Aorta (tissue), 5 donors: Measurements from ENCODE around the gene HCN2. TPM values are rescaled to one million over a fixed set of nuclear protein-coding genes. Genes with fewer than 3 reads are reported as not detected.

ENCODE experiments used
- ATAC-seq: fragments of 200-7000 bp; cut with Tn5 transposase; one replicate; pipeline ENCODE4 v1.9.1; 2022; ENCODE audit warnings: moderate library complexity; ENCODE audit not compliant: low FRiP score
- DNase-seq, 2 donors: peaks; one replicate each; pipeline ENCODE4 v3.0.0-alpha.2; 2020
- H3K27ac ChIP-seq, 2 donors: one replicate each; pipeline ENCODE4 v1.5.1; 2013; ENCODE audit warnings: low read length in 2 of 2, mild to moderate bottlenecking in 2 of 2, moderate library complexity in 2 of 2, control low read depth in 1 of 2, inconsistent platforms in 1 of 2, low read depth in 1 of 2
- H3K27me3 ChIP-seq, 2 donors: one replicate each; pipeline ENCODE4 v1.6.1; 2013; ENCODE audit warnings: control low read depth in 1 of 2, low read length in 1 of 2, mild to moderate bottlenecking in 1 of 2, moderate library complexity in 1 of 2; ENCODE audit not compliant: insufficient read depth in 2 of 2, control insufficient read depth in 1 of 2
- H3K36me3 ChIP-seq, 2 donors: one replicate each; pipeline ENCODE4 v1.6.1; 2013; ENCODE audit warnings: control low read depth in 1 of 2, low read length in 1 of 2, mild to moderate bottlenecking in 1 of 2; ENCODE audit not compliant: insufficient read depth in 2 of 2, control insufficient read depth in 1 of 2
- H3K4me1 ChIP-seq, 2 donors: one replicate each; pipeline ENCODE4 v1.6.1; 2013; ENCODE audit warnings: low read length in 2 of 2, control low read depth in 1 of 2, mild to moderate bottlenecking in 1 of 2, moderate library complexity in 1 of 2; ENCODE audit not compliant: insufficient read depth in 2 of 2, control insufficient read depth in 1 of 2
- H3K4me3 ChIP-seq, 2 donors: one replicate each; pipeline ENCODE4 v1.5.1; 2013; ENCODE audit warnings: low read length in 2 of 2, control low read depth in 1 of 2, mild to moderate bottlenecking in 1 of 2
- H3K9me3 ChIP-seq: one replicate; pipeline ENCODE4 v1.6.1; 2013; ENCODE audit warnings: mild to moderate bottlenecking, low read length; ENCODE audit not compliant: control insufficient read depth
- WGBS, 2 donors: extraction: QIAGEN DNeasy Blood & Tissue Kit; methylation state at CpG; one replicate each; pipeline ENCODE4 v1.1.7; 2013; 5-methylcytosine and 5-hydroxymethylcytosine counted together
- intact Hi-C, 2 donors: fragments of 100-400 bp; cut with DNase I; formaldehyde crosslinking; loops; one replicate each; pipeline versions ENCODE4 v1.14.2 to v1.15.0; 2022
- polyA plus RNA-seq, 2 donors: library from polyadenylated mRNA; stranded (reverse); fragments of 200-250 nt; gene quantifications; one replicate each; pipeline ENCODE4 v1.2.3, GENCODE V29; 2013
- total RNA-seq, 2 donors: library from RNA; stranded (reverse); fragmentation: NEBNext Ultra II Directional; extraction: Animal tissue kit (Norgen Biotek cat#: 25700); gene quantifications; one replicate each; pipeline ENCODE4 v1.2.1, GENCODE V29; 2021
- donor health status: healthy with polysubstance abuse.
- donor health status: Bipolar disorder and iron deficiency.
- donor health status: DM: no; HTN: no; CAD: no.
- donor health status: DM: no; HTN: no; CAD: no.
- donor health status: DM: yes; HTN: yes; CAD: no.

HCN2 gene
- total and polyA plus RNA-seq, 4 donors: 0.08 to 0.30 (median 0.16) TPM

DNA sequence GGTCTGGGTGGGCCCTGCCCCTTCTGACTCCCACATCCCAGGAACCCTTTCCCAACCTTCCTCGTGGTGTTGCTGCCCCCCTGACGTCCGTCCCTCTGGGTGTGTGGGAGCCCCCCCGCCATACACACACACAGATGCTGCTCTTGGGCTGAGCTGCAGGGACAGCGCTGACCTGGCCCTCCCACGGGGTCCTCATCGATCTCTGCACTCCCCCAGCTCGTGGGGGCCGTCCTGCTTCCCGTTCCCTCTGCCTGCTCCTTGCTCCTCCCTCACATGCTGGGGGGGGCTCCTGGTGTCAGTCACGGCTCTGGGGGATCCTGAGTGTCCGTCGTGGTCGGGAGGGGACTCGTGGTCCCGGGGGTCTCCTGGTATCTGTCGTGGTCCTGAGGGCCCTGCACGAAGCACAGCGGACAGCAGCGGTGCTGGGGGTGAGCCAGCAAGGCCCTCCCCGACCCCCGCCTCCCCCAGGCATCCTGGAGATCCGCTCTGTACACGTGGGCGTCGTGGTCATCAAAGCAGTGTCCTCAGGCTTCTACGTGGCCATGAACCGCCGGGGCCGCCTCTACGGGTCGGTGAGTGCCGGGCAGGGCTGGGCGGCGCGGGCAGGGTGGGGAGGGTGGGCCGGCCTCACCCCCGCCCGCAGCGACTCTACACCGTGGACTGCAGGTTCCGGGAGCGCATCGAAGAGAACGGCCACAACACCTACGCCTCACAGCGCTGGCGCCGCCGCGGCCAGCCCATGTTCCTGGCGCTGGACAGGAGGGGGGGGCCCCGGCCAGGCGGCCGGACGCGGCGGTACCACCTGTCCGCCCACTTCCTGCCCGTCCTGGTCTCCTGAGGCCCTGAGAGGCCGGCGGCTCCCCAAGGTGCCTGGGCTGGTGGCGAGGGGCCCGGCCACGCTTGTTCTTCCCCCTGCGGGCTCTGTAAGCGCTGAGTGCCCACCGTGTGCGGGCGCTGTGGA lies 53.4 kb downstream of the HCN2 start:
- WGBS, 2 donors: 87 to 88% methylated on average over 57 to 70 of the region's 70 CpGs
- H3K27me3 ChIP-seq: no peaks in the 10 kb centered on the region
- intact Hi-C loops: no loop called here
- ATAC-seq: no peak
- no peak overlapping the region for H3K4me3 ChIP-seq
- no peaks in the 10 kb centered on the region for H3K9me3 ChIP-seq
- no peak overlapping the region for H3K27ac ChIP-seq
- H3K36me3 ChIP-seq: peaks cover 2 to 5% of the 10 kb centered on the region in 2 donors
- H3K4me1 ChIP-seq: no peaks in the 10 kb centered on the region
- no peak for DNase-seq

DNA sequence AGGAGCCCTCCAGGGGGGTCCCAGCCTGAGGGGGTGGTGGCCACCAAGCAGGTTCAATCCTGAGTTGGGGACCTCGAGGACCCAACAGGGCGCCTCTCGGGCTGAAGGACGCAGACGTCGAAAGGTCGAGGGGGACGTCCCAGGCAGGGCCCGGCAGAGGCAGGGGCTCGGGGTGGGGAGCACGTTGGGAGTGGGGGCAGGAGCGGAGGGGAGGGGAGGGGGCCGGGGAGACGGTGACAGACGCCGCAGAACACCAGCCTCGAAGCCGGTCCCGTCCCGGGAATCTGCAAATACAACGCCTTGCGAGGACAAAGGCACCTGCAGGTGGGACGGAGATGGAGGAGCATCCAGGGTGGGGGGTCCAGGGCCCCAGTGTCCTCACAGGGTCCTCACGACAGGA lies 54.1 kb downstream of the HCN2 start:
- intact Hi-C loops: no loop called here
- Histone ChIP-seq H3K4me1 (no peaks in the 10 kb centered on the region), H3K36me3 (peaks cover 2 to 5% of the 10 kb centered on the region in 2 donors), H3K9me3 (no peaks in the 10 kb centered on the region), H3K27ac (no peak overlapping the region), H3K4me3 (no peak overlapping the region), H3K27me3 (no peaks in the 10 kb centered on the region)
- ATAC-seq (no peak), DNase-seq (no peak)
- WGBS, 2 donors: 90 to 92% methylated on average over 21 to 24 of the region's 24 CpGs

DNA sequence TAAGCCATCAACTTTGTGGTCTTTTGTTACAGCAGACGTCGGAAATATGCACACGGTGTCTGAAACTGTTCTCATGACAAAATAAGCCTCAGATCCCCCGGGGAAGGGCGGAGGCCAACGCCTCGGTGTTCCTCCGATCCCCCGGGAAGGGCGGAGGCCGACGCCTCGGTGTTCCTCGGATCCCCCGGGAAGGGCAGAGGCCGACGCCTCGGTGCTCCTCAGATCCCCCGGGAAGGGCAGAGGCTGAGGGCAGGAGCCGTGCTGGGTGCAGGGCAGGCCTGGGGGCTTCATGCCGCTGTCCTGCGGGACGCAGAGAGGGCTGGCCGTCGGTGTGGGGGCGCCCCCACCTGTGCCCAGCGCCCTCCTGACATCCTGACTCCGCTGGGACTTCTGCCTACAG lies 54.7 kb downstream of the HCN2 start:
- Histone ChIP-seq H3K9me3 (no peaks in the 10 kb centered on the region), H3K4me1 (no peaks in the 10 kb centered on the region), H3K27me3 (no peaks in the 10 kb centered on the region), H3K4me3 (no peak overlapping the region), H3K27ac (no peak overlapping the region), H3K36me3 (peaks cover 2 to 5% of the 10 kb centered on the region in 2 donors)
- ATAC-seq (no peak), DNase-seq (no peak)
- intact Hi-C loops: no loop called here
- 76 to 77% methylated on average over 27 to 28 of the region's 28 CpGs for WGBS, 2 donors

DNA sequence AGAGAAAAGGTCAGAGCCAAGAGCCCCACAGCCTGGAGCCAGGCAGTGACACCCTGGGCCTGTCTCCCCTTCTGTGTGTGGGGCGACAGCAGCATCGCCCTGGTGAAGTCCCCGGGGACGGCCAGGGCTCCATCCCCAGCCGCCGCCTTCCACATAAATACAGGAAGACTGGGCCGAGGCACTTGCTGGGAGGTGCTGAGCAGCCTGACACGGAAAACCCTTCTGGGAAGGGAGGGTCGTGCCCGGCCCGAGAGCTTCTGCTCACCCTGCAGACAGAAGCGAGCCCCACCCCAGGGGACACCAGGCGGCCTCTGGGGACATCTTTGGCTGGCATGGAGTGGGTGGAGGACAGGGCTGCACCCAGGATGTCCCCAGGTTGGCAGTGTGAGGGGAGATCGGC lies 55.1 kb downstream of the HCN2 start:
- no peak for ATAC-seq
- H3K36me3 ChIP-seq: peaks cover 2 to 5% of the 10 kb centered on the region in 2 donors

DNA sequence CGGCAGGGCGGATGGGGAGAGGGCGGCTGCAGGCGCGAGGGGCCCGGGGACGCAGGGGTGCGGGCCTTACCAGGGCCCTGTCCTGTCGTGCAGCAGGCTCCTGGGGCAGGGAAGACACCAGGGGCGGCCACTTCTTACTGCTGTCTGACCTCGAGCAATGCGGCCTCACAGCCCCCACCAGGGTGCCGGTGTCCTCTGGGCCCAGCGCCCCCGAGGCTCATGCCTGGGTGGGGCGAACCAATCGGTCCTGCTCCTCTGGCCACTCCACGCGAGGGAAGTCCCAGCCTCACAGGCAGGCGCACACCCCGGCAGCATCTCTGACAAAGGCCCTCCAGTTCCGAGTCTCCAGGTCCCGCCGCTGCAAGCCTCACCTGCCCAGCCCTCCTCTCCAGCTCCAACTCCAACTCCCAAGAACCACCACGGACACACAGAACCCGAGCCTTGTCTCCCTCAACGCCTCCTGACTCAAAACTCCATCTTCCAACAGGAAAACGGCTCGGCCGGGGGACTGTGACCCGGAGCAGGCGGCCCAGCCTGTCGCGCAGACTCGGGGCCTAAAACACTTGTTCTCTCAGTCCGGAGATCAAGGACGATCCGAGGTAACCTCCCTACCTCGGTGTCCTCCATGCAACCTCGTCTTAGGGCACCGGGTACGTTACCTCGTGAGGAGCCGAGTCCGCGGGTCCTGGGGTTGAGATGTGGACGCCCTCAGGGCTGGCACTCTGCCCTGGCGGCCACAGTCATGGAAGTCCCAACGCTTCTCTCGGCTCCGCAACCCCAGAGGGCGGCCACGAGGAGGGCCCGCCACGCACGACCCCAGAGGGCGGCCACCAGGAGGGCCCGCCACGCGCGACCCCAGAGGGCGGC lies 56.5 kb downstream of the HCN2 start:
- intact Hi-C loops: no loop called here
- Histone ChIP-seq H3K36me3 (peaks cover 2 to 5% of the 10 kb centered on the region in 2 donors), H3K4me1 (no peaks in the 10 kb centered on the region), H3K27me3 (no peaks in the 10 kb centered on the region), H3K27ac (no peak overlapping the region), H3K4me3 (no peak overlapping the region), H3K9me3 (no peaks in the 10 kb centered on the region)
- no peak for ATAC-seq
- WGBS, 2 donors: 93 to 94% methylated on average over 54 to 62 of the region's 62 CpGs
- DNase-seq: peak in 1 of 2 donors; percentile 75

More for the DNA sequence above, 55.1 kb downstream of the HCN2 start:
- no peaks in the 10 kb centered on the region for H3K9me3 ChIP-seq
- WGBS, 2 donors: 82 to 86% methylated on average over 13 to 14 of the region's 14 CpGs
- no peaks in the 10 kb centered on the region for H3K4me1 ChIP-seq
- DNase-seq: no peak
- no peak overlapping the region for H3K27ac ChIP-seq
- H3K4me3 ChIP-seq: no peak overlapping the region
- no peaks in the 10 kb centered on the region for H3K27me3 ChIP-seq
- intact Hi-C loops: no loop called here

DNA sequence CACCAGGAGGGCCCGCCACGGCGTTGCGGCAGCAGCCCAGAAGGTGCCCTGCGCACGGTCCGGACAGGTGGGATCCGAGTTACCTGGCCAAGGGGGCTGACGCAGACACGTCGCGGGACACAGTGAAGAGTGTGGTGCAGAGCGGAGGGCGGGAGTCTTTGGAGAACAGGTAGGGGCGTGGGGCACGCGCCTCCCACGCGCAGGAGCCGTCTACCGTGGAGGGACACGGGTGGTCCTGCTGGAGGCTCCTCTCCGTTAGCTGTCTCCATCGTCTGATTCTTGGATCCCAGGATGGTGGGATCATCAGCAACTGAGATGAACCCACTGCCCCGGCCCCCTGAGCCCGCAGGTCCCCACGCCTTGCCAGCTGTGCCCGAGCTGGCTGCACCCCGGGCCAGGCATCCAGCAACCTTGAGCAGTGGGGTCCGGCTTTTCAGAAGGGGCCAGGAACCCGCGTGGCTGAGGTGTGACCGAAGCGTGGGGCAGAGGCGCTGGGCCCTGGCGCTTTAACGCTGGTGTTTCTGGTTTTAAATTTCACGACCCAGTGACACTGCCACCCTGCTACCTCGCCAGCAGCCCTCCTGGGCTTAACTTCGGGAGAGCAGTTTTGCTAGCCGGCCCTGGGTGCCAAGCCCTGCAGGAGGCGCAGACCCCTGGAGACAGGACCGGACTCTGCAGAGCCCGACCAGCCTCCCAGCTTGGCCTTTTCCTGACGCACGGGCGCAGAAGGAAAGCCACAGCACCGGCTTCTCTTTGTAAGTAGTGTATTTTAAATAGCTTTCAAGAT lies 57.3 kb downstream of the HCN2 start:
- Histone ChIP-seq H3K9me3 (no peaks in the 10 kb centered on the region), H3K27ac (no peak overlapping the region), H3K4me1 (no peaks in the 10 kb centered on the region), H3K4me3 (no peak overlapping the region), H3K27me3 (no peaks in the 10 kb centered on the region), H3K36me3 (peaks cover 4 to 5% of the 10 kb centered on the region in 2 donors)
- ATAC-seq (no peak), DNase-seq (no peak)
- WGBS, 2 donors: 93% methylated on average over 48 of the region's 48 CpGs
- intact Hi-C loops: no loop called here

DNA sequence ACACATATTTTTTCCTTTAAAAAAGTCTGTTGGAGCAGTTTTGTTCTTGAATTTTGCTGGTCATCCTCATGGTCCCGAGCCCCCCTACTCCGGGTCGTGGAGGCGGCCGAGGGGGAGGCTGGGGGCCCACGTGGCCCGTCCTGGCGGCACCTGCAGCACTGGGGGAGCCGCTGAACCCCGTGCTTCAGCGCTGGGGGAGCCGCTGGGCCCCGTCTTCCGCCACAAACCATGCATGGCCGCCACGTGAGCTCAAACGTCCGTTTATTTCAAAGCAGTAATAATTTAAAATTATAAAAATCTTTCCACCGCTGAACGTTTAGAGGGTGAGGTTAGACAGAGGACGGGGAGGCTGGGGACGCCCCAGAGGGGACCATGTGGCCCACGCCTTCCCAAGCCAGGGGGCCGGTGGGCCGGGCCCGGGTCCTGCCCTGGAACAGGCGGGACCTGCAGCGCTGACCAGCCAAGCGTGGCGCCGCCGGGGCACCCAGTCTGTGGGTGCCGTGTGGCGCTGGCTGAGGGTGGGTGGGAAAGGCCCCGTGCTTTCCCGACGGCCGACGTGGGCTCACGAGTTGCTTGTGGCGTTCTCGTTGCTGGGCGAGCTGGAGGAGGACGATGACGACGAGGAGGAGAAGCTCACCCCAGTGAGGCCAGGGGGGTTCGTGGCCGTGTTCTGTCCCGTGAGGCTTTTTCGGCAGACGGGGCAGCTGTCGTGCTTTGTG lies 58.0 kb downstream of the HCN2 start:
- no peak for ATAC-seq
- H3K9me3 ChIP-seq: no peaks in the 10 kb centered on the region
- 91 to 92% methylated on average over 50 to 52 of the region's 52 CpGs for WGBS, 2 donors
- no peaks in the 10 kb centered on the region for H3K27me3 ChIP-seq
- H3K36me3 ChIP-seq: peaks cover 4 to 5% of the 10 kb centered on the region in 2 donors
- no peaks in the 10 kb centered on the region for H3K4me1 ChIP-seq
- no peak overlapping the region for H3K4me3 ChIP-seq
- no peak overlapping the region for H3K27ac ChIP-seq
- DNase-seq: no peak
- intact Hi-C loops: no loop called here

DNA sequence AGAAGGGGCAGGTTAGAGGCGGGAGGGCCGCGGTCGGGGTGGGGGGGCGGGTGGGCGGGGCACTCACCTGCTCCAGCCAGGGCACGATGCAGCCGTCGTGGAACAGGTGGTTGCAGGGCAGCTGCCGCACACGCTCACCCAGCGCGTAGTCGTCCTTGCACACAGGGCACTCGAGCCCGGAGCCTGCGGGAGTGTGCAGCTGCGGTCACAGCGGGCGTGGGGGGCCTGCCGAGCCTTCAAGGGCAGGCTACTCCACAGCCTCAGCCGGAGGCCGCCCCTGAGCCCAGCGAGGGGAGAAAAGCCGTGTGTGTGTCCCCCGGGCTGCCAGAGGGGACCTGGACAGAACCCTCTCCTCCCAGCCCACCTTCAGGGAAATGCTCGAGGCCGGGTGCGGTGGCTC lies 58.6 kb downstream of the HCN2 start:
- 93% methylated on average over 29 of the region's 29 CpGs for WGBS, 2 donors
- no peaks in the 10 kb centered on the region for H3K9me3 ChIP-seq
- peaks cover 4 to 5% of the 10 kb centered on the region in 2 donors for H3K36me3 ChIP-seq
- no peaks in the 10 kb centered on the region for H3K27me3 ChIP-seq
- ATAC-seq: no peak
- DNase-seq: no peak
- no peak overlapping the region for H3K27ac ChIP-seq
- no peak overlapping the region for H3K4me3 ChIP-seq
- H3K4me1 ChIP-seq: no peaks in the 10 kb centered on the region
- intact Hi-C loops: no loop called here
